Measurements from ENCODE around the gene ENOX1.

ENOX1 gene

GRCh38 chr13:43445668-43446067 is 341.1 kb downstream of the ENOX1 start:
- H3K4me3 ChIP-seq (ENCODE audit: control insufficient read depth, low read depth, low read length), result no peak overlapping the region
- no peak for DNase-seq (ENCODE audit: low read depth)
- TF ChIP-seq CTCF (conservative IDR thresholded peaks at IDR 0.05; ENCODE audit: control insufficient read depth, insufficient read depth, low read depth, low read length), result no peak

GRCh38 chr13:43444081-43444480 is 342.7 kb downstream of the ENOX1 start:
- no peak for DNase-seq (ENCODE audit: low read depth)
- no peak for TF ChIP-seq CTCF (conservative IDR thresholded peaks at IDR 0.05; ENCODE audit: control insufficient read depth, insufficient read depth, low read depth, low read length)
- no peak overlapping the region for H3K4me3 ChIP-seq (ENCODE audit: control insufficient read depth, low read depth, low read length)

- H3K4me3 ChIP-seq (ENCODE audit: control insufficient read depth, low read depth, low read length), result no peak overlapping the region
- DNase-seq (ENCODE audit: low read depth), result no peak
- no peak for TF ChIP-seq CTCF (conservative IDR thresholded peaks at IDR 0.05; ENCODE audit: control insufficient read depth, insufficient read depth, low read depth, low read length)
Measured at GRCh38 chr13:43441899-43442499, 344.8 kb downstream of the ENOX1 start.

- no peak for TF ChIP-seq CTCF (conservative IDR thresholded peaks at IDR 0.05; ENCODE audit: control insufficient read depth, insufficient read depth, low read depth, low read length)
Measured at GRCh38 chr13:43441464-43441863, 345.3 kb downstream of the ENOX1 start.

GRCh38 chr13:43434191-43434590 is 352.6 kb downstream of the ENOX1 start:
- no peak for TF ChIP-seq CTCF (conservative IDR thresholded peaks at IDR 0.05; ENCODE audit: control insufficient read depth, insufficient read depth, low read depth, low read length)
- peak; percentile 4 for DNase-seq (ENCODE audit: low read depth)
- H3K4me3 ChIP-seq (ENCODE audit: control insufficient read depth, low read depth, low read length), result no peak overlapping the region

More at GRCh38 chr13:43441464-43441863, 345.3 kb downstream of the ENOX1 start:
- no peak overlapping the region for H3K4me3 ChIP-seq (ENCODE audit: control insufficient read depth, low read depth, low read length)
- DNase-seq (ENCODE audit: low read depth), result no peak

- peak; percentile 25 for DNase-seq (ENCODE audit: low read depth)
- TF ChIP-seq CTCF (conservative IDR thresholded peaks at IDR 0.05; ENCODE audit: control insufficient read depth, insufficient read depth, low read depth, low read length), result no peak
- no peak overlapping the region for H3K4me3 ChIP-seq (ENCODE audit: control insufficient read depth, low read depth, low read length)
Measured at GRCh38 chr13:43433691-43434141, 353.1 kb downstream of the ENOX1 start.

- TF ChIP-seq CTCF (conservative IDR thresholded peaks at IDR 0.05; ENCODE audit: control insufficient read depth, insufficient read depth, low read depth, low read length), result no peak
Measured at GRCh38 chr13:43432958-43433357, 353.8 kb downstream of the ENOX1 start.

More at GRCh38 chr13:43432958-43433357, 353.8 kb downstream of the ENOX1 start:
- peak; percentile 31 for DNase-seq (ENCODE audit: low read depth)
- H3K4me3 ChIP-seq (ENCODE audit: control insufficient read depth, low read depth, low read length), result no peak overlapping the region

Measured in fibroblast of mammary gland (primary cell).